Measurements from ENCODE around the gene CDHR1. TPM values are rescaled to one million over a fixed set of nuclear protein-coding genes. Genes with fewer than 3 reads are reported as not detected.
A peak's percentile ranks its signal among the peaks of the same experiment; 100 is the strongest.

CDHR1 gene
- total RNA-seq, 4 donors from 2014 or later: 106 to 398 (median 143) TPM

DNA sequence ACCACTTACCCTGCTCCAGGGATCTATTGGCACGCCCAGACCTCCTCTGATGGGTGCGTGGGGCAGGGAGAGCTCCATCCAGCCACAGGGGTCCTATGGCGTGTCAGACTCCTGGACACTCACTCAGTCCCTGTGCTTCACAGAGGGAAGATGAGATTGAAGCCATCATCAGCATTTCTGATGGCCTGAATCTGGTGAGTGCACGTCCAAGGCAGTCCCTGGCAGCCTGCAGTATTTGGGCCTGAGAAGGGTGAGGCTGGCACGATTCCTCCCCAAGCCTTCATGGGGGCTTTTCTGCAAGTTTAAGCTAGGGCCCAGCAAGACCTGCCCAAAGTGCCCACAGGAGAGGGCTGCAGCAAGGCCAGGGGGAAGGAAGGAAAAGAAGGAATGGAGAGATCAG is 3.3 kb downstream of the CDHR1 start:
- H3K4me3 ChIP-seq: no peak overlapping the region
- TF ChIP-seq, protein P1, sequence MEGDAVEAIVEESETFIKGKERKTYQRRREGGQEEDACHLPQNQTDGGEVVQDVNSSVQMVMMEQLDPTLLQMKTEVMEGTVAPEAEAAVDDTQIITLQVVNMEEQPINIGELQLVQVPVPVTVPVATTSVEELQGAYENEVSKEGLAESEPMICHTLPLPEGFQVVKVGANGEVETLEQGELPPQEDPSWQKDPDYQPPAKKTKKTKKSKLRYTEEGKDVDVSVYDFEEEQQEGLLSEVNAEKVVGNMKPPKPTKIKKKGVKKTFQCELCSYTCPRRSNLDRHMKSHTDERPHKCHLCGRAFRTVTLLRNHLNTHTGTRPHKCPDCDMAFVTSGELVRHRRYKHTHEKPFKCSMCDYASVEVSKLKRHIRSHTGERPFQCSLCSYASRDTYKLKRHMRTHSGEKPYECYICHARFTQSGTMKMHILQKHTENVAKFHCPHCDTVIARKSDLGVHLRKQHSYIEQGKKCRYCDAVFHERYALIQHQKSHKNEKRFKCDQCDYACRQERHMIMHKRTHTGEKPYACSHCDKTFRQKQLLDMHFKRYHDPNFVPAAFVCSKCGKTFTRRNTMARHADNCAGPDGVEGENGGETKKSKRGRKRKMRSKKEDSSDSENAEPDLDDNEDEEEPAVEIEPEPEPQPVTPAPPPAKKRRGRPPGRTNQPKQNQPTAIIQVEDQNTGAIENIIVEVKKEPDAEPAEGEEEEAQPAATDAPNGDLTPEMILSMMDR (IDR thresholded peaks at IDR 0.05): no peak
- TF ChIP-seq EP300 (IDR thresholded peaks at IDR 0.05) (no peak), POLR2A (IDR thresholded peaks at IDR 0.05) (no peak), POLR2AphosphoS5 (IDR thresholded peaks at IDR 0.05) (no peak)
- H3K9me3 ChIP-seq: no peaks in the 10 kb centered on the region
- H3K27ac ChIP-seq: no peak overlapping the region
- 69% methylated on average over 3 of the region's 5 CpGs for WGBS
- no peak for DNase-seq (ENCODE audit: low spot score in 2 of 2)
- peaks cover 30% of the 10 kb centered on the region for H3K27me3 ChIP-seq
- peaks cover 40% of the 10 kb centered on the region for H3K4me1 ChIP-seq
- no peaks in the 10 kb centered on the region for H3K36me3 ChIP-seq

- H3K9me3 ChIP-seq: no peaks in the 10 kb centered on the region
- no peak for DNase-seq (ENCODE audit: low spot score in 2 of 2)
- WGBS: 52% methylated on average over 7 of the region's 7 CpGs
- peak overlapping the region; percentile 35 for H3K27ac ChIP-seq
- H3K4me3 ChIP-seq: no peak overlapping the region
- H3K27me3 ChIP-seq: peaks cover 28% of the 10 kb centered on the region
- no peaks in the 10 kb centered on the region for H3K36me3 ChIP-seq
- TF ChIP-seq EP300 (IDR thresholded peaks at IDR 0.05) (no peak), POLR2AphosphoS5 (IDR thresholded peaks at IDR 0.05) (no peak), POLR2A (IDR thresholded peaks at IDR 0.05) (no peak)
- TF ChIP-seq, protein P1 (IDR thresholded peaks at IDR 0.05): no peak
- H3K4me1 ChIP-seq: peaks cover 40% of the 10 kb centered on the region
Measured at GRCh38 chr10:84198206-84198915, 4.0 kb downstream of the CDHR1 start.

DNA sequence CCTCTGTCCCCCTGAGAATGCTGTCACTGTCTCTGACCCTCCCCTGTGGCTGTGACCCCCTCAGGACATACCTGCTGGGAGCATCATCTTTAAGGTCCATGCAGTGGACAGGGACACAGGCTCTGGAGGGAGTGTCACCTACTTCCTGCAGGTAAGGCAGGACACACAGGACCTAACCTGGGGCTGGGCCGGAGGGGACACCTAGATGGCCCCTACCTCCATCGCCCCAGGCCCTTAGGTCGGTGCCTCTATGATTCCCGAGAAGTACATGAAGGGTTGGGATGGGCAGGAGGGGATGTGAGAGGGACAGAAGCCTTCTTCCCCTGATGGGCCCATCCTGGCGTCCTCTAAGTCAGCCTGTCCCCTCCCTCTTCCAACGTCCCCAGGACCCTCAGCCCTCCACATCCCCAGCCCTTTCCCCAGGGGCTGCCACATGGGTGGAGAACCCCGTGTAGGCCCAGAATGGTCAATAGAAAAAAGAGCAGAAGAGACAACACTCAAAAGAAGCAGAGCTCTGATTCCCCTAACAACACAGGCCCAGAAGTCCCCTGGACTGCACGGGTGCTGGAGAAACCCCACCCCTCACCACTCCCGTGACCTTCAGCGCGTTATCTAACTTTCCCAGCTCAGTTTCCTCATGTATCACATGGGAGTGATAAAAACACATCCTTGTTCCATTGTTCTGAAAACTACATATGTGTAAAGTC is 6.4 kb downstream of the CDHR1 start:
- Histone ChIP-seq H3K4me1 (peaks cover 20% of the 10 kb centered on the region), H3K36me3 (no peaks in the 10 kb centered on the region), H3K9me3 (no peaks in the 10 kb centered on the region), H3K4me3 (no peak overlapping the region), H3K27me3 (peaks cover 6% of the 10 kb centered on the region), H3K27ac (no peak overlapping the region)
- no peak for TF ChIP-seq EP300 (IDR thresholded peaks at IDR 0.05)
- no peak for TF ChIP-seq POLR2A (IDR thresholded peaks at IDR 0.05)
- TF ChIP-seq, protein P1 (IDR thresholded peaks at IDR 0.05): no peak
- TF ChIP-seq POLR2AphosphoS5 (IDR thresholded peaks at IDR 0.05): no peak
- DNase-seq (ENCODE audit: low spot score in 2 of 2): no peak
- 82% methylated on average over 11 of the region's 11 CpGs for WGBS

DNA sequence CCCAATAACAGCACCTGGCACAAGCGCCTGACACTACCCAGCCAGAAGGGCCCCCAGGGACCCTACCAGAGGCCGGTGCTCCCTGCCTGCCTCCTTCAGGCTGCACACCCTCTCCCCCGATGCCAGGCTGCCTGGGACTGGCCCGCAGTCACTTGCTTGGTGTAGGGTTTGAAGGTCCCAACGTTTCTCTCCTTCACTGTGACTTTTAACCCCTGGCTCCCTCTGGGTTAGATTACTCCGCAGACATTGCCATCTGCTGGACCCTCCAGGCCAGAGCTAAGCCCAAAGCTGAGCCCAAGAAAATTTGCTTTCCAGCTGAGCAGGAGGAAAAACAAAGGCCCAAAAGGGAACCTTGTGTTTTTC is 6.9 kb downstream of the CDHR1 start:
- DNase-seq (ENCODE audit: low spot score in 2 of 2): peak in 1 of 2 donors; percentile 21
- 58% methylated on average over 4 of the region's 6 CpGs for WGBS
- no peak overlapping the region for H3K4me3 ChIP-seq
- no peak overlapping the region for H3K27ac ChIP-seq
- no peaks in the 10 kb centered on the region for H3K36me3 ChIP-seq
- peaks cover 5% of the 10 kb centered on the region for H3K27me3 ChIP-seq
- no peaks in the 10 kb centered on the region for H3K9me3 ChIP-seq
- H3K4me1 ChIP-seq: peaks cover 17% of the 10 kb centered on the region
- TF ChIP-seq POLR2AphosphoS5 (IDR thresholded peaks at IDR 0.05): no peak
- TF ChIP-seq POLR2A (IDR thresholded peaks at IDR 0.05): no peak
- TF ChIP-seq EP300 (IDR thresholded peaks at IDR 0.05): no peak
- TF ChIP-seq, protein P1 (IDR thresholded peaks at IDR 0.05): no peak

GRCh38 chr10:84201682-84202081 is 7.3 kb downstream of the CDHR1 start:
- Histone ChIP-seq H3K9me3 (no peaks in the 10 kb centered on the region), H3K4me1 (peaks cover 17% of the 10 kb centered on the region), H3K27me3 (peaks cover 5% of the 10 kb centered on the region), H3K36me3 (no peaks in the 10 kb centered on the region), H3K4me3 (no peak overlapping the region), H3K27ac (no peak overlapping the region)
- 89% methylated on average over 10 of the region's 11 CpGs for WGBS
- TF ChIP-seq POLR2A (IDR thresholded peaks at IDR 0.05) (no peak), POLR2AphosphoS5 (IDR thresholded peaks at IDR 0.05) (no peak), EP300 (IDR thresholded peaks at IDR 0.05) (no peak)
- TF ChIP-seq, protein P1 (IDR thresholded peaks at IDR 0.05): no peak
- DNase-seq (ENCODE audit: low spot score in 2 of 2): peak in 1 of 2 donors; percentile 44
